ENCODE results near the gene TCEANC.
"Not testable (repeated sequence)": the region's sequence is repeated elsewhere in the genome, so short reads cannot be mapped to it uniquely, and the experiment has no call there.

TCEANC gene

DNA sequence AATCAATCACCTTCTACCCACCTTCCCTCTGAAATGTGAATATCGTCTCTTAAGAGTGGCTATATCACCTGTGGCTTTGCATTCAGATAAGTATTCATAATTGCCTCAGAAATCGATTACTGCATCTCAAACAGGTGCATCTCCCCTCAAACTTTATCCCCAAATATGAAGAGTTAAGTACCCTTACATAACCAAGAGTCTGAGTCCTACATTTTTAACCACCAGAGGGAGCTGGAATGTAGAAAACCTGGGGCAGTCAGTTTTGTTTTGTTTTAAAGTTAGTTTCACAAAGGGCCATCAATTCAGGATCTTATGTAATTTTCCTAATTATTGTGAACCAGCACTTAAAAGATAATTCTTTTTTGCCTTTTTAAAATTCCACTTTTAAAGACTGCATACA lies 5.7 kb downstream of the TCEANC start:
- DNase-seq (ENCODE audit: low read depth), result no peak

DNA sequence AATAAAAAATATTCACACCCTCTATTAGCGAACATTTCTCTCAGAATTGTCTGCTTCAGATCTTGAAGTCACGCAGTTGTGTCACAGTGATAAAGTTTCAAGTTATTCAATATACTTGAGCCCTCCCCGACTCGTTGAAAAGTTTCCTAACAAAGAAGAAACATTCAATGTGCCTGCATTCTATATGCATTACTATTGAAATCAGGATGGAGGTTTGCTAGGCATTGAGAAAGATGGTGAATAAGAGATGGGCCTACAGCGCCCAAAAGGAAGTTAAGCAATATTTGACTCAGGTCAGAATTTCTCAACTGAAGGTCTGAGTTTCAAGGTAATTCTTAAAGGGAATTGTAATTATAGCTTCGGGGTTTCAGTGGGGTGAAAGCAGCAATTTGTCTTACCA lies 6.1 kb downstream of the TCEANC start:
- DNase-seq (ENCODE audit: low read depth), result no peak

DNA sequence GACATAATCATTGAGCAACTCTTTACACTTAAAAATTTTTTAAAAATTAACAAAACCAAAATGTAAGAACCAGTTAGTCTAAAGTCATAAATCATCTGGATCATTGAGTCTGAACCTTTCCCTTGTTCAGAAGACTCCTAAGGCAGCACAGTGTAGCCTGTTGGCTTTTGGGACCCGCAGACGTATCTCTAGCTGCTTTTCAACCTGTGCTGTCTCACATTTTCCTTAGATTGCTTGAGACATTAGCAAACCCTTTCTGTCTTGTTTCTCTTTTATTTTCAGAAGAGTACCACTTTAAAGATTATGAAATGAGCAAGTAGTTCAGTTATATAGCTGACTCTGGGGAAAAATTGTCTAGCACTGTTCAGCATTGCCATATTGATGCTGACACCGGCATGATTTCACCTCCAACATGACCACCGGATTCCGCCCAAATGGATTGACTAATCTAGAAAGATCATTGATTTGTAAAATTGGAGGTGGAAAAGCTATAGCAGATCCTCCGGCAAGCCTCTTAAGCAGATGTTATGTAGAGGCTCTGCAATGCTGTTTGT lies 8.9 kb downstream of the TCEANC start:
- DNase-seq (ENCODE audit: low read depth), result no peak

DNA sequence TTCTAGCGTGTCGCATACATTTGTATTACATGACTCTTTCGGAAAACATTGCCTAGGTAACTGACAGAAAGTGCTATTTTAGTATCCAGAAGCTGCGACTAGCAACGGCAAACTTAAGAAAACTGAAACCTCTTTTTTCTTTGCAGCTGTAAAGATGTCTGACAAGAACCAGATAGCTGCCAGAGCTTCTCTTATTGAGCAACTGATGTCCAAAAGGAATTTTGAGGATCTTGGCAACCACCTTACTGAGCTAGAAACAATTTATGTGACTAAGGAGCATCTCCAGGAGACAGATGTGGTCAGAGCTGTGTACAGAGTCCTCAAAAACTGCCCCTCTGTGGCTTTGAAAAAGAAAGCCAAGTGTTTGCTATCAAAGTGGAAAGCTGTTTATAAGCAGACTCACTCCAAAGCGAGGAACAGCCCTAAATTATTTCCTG lies 9.4 kb downstream of the TCEANC start:
- DNase-seq (ENCODE audit: low read depth), result no peak

DNA sequence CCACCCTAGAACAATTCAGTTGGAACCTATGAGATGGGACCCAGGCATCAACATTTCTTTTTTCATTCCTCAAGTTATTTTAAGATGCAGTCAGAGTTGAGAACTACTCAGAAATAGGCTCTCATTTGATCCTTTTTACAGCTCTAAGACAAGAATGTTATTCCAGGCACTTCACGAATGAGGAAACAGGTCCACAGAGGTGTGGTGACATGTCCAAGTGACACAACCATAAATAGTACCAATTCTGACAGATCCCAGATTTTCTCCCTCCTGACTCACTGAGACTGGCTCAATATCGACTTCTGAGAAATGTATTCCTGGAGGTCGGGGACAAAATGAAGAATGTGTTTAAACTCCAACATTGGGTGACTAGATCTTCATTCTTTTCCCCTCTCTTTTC lies 11.1 kb downstream of the TCEANC start:
- no peak for DNase-seq (ENCODE audit: low read depth)

DNA sequence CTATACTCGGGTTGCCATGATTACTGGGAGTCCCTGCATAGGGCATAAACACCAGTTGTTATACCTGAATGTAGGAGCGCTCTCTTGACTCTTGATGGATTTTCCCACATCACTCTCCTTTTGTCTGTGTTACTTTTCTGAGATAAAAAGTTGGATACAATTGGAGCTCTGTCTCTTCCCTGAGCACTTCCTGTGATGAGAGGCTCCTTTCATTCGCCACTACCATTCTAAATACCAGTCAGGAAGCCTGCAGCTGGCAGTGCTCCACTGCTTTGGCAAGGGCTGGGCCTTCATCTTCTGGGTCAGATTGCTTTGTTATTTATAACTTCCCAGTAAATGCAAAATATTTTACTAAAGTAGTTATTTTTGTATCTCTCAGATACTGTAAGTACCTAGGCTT lies 13.9 kb downstream of the TCEANC start:
- no peak for DNase-seq (ENCODE audit: low read depth)

DNA sequence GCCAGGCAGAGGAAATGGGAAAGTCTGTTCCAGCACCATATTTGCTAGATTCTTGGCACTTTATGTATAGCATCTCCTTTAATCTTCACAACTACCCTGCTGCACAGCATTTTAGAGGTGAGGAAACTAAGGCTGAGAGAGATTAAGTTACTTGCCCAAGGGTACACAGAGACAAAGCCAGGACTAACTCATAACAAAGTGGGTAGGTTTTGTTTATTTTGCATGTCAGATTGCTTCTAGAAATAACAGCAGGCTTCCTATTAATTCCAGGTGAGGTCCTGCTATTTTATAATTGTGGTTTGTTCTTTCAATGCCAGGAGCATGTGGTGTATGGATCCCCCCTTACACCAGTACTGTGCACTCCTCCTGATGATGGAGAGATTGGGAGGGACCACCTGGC lies 15.0 kb downstream of the TCEANC start:
- DNase-seq (ENCODE audit: low read depth), result no peak

DNA sequence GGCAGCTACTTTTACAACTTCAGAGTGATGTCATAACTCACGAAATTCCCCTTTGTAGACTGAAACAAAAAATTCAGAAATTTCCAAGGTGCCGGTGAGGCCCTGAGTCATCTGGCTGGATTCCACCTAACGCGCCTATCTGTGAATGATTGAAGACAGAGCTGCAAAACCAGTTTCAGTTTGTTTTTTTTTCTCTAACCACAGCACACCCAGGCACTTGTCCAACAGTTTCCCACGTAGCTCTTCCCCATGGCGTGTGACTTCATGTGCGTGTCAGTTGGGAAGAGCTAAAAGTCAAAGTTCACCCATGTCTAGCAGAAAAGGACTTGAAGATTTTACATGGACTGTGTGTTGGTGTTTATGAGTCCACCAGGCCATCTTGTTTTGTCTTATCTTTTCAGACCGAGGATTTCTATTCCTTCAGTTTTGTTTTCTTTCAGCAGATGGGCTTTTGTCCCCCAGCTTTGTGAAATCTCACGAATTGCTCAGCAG lies 16.4 kb downstream of the TCEANC start:
- DNase-seq (ENCODE audit: low read depth), result no peak

DNA sequence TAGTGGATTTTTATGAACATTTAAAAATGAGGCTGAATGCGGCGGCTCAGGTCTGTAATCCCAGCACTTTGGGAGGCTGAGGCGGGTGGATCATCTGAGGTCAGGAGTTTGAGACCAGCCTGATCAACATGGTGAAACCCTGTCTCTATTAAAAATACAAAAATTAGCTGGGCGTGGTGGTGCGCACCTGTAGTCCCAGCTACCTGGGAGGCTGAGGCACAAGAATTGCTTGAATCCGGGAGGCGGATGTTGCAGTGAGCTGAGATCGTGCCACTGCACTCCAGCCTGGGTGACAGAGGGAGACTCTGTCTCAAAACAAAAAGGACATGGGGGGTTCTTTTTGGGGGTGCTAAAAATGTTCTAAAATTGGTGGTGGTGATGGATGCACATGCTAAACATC lies 16.8 kb downstream of the TCEANC start:
- DNase-seq (ENCODE audit: low read depth), result not testable (repeated sequence)

DNA sequence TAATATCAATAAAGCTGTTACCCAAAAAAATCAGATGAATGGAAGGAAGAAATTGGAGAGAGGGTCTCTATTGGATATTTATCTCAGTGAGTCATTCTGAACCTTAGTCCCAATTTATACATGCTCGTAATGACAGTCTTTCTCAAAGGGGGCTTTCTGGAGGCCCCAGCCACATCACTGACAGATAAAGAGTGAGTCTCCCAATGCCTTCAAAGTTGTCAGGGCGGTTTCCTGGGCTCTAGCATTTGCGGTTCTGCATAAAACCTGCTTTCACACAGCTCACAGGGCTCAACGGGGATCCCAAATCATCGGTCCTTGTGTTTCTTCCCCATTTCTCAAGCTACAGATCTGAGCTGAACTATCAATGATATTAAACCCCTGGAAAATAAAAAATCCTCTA lies 17.3 kb downstream of the TCEANC start:
- DNase-seq (ENCODE audit: low read depth), result no peak

DNA sequence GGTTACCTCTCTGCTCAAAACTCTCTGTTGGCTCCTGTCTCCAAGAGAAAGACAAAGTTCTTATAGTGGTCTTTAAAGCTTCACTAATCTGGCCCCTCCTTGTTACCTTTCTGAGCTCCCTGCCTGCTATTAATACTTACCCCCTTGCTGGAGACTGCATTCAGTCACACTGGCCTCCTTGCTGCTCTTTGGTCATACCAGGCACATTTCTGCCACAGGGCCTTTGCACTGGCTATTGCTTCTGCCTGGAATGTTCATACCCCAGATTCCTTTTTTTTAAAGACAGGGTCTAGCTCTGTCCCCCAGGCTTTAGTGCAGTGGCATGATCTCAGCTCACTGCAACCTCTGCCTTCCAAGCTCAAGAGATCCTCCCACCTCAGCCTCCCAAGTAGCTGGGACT lies 20.1 kb downstream of the TCEANC start:
- DNase-seq (ENCODE audit: low read depth), result no peak

DNA sequence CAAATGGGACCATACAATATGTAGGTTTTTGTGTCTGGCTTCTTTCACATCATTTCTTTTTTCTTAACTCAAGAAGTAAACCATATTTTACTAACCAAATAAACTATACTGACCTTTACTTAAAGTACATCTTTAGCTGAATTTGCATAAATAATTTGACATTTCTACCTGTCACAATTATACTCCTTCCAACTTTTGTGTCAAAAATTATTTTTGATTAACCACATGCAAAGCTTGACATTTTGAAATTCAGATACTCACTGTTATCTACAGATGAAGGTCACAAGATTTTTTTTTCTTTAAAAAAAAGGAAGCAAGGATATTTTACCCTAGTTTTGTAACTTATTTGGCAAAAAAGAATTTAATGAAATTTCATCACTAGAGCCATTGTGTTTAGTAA lies 23.9 kb downstream of the TCEANC start:
- DNase-seq (ENCODE audit: low read depth), result no peak

DNA sequence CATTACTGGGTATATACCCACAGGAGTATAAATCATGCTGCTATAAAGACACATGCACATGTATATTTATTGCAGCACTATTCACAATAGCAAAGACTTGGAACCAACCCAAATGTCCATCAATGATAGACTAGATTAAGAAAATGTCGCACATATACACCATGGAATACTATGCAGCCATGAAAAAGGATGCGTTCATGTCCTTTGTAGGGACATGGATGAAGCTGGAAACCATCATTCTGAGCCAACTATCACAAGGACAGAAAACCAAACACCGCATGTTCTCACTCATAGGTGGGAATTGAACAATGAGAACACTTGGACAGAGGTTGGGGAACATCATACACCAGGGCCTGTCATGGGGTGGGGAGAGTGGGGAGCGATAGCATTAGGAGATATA lies 26.8 kb downstream of the TCEANC start:
- DNase-seq (ENCODE audit: low read depth), result not testable (repeated sequence)

DNA sequence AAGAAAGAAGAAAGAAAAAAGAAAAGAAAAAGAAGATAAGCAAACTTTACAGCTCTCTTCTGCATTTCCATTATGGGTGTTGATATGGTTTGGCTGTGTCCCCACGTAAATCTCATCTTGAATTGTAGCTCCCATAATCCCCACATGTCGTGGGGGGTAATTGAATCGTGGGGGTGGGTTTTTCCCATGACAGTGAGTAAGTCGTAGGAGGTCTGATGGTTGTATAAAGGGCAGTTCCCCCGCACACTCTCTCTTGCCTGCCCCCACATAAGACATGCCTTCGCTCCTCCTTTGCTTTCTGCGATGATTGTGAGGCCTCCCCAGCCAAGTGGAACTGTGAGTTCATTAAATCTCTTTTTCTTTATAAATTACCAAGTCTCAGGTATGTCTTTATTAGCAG lies 28.7 kb downstream of the TCEANC start:
- DNase-seq (ENCODE audit: low read depth), result no peak

DNA sequence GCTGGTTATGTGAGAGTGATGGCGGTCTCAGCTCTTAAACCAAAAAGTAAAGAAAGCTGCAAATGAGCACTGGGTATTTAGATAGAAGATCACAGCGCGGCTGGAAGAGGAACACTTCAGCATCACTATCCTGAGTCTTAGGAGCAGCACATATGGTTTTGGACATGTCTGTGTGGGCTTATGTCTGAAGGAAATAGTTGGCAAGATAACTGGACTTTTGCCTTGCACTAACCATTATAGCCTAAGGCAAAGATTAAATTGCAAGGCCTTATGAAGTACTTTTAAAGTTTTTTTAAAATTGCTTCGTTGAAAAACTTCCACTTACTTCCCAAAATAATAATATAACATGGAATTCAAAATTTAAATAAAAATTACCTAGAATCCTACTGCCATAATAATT lies 31.4 kb downstream of the TCEANC start:
- DNase-seq (ENCODE audit: low read depth), result no peak

DNA sequence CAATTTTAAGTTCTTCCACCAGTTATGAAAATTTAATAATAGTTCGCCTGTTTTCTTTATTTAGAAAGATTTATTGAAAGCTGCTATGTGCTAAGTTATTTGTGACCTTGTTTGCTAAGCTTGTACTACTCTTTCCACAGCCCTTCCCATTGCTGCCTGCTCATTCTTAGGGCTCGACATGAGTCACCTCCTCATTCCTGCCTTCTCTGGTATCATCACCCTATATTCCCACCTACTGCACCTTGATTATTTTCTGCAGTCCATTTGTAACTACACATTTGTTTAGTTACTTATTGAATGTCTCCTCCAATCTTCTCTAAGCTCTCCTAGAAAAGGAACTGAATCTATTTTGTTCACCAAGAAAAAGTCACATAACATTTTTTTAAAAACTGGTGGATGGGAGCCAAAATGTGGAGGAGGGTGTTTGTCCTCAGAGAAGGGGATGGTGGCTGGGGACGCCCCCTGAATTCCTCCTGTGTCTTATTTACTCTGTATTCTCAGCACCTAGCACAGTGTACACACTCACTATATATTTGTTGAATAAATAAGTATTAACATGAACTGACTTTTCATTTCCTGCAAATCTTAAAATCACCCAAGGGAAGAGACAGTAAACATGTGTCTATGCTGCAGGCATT lies 32.3 kb downstream of the TCEANC start:
- DNase-seq (ENCODE audit: low read depth), result no peak

DNA sequence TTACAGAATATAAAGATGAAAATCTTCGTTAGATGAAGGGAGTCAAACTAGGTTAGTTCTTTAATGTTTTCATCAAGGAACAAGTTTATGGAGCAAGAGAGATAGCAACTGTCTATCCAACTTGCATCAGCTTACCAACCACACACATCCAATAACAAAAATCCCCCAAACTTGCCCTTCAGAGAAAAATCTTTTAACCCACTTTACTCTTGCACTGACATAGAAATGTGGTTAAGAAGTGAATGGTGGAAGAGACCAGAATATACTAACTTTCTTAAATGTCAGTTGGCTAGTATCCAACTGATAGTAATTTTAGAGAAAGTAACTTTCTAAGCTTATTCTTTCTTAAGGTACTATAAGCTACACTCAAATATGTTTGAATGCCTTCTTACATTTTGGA lies 34.3 kb downstream of the TCEANC start:
- no peak for DNase-seq (ENCODE audit: low read depth)

DNA sequence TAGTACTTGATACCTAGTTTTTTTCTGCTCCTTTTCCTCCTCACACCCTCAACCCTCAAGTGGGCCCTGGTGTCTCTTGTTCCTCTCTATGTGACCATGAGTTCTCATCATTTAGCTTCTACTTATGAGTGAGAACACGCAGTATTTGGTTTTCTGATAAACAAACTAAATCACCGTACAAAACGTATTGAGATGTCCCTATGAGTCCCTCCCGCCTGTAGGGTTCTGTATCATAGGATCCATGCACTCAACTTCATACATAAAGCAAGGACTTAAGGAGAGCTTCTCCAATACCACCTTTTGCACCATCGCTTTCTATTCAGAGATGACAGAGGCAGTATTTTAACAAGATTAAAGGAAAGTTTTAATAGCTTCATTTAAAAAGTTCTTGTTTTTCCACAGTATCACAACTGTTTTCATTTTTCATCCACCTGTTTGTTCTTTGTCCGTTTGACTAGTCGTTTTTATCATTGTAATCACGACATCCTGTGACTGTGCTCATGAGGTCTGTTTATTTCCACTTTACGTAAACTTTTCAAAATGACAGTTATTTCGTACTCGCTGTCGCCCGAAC lies 35.5 kb downstream of the TCEANC start:
- DNase-seq (ENCODE audit: low read depth), result no peak

DNA sequence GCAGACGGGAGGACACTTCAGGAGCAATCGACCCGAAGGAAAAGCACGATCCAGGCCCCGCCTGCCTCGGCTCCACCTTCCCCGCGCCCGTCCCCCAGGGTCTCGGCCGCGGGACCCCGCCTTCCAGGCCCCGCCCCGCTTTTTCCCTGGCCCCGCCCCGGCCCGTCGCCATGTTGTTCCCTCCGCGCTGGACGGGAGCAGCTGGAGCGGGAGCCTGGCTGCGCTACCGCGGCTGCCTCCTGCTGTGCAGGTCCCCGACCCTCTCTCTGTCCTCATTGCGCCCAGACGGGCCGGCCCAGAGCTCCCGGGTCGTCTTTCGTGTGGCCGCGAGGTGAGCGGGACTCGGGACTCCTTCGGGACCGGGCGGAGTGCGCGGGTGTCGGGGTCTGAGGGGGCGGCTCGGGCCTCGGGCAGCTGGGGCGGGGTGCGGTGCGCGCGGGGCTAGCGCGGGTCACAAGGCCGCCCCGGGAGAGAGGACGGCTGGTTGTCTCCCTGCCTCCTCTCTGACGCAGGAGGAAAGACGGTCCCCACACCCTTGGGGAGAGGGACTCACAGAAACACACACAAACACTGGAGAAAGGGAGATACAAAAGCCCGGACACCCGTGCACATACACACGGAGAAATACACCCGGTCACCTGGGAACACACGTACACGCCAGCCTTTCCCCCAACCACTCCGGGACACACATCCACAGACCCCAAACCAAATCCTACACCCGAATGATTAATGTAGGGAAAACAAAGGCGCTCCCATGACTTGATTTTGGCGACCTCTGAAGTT lies 36.2 kb downstream of the TCEANC start, which contains the start of gene RAB9A:
Gene RAB9A, plus strand, starts transcription at position 171 of the 783 bp plus-strand sequence. CDS start 19,619 bp downstream, outside the sequence.
- DNase-seq (ENCODE audit: low read depth), result peak; percentile 55

DNA sequence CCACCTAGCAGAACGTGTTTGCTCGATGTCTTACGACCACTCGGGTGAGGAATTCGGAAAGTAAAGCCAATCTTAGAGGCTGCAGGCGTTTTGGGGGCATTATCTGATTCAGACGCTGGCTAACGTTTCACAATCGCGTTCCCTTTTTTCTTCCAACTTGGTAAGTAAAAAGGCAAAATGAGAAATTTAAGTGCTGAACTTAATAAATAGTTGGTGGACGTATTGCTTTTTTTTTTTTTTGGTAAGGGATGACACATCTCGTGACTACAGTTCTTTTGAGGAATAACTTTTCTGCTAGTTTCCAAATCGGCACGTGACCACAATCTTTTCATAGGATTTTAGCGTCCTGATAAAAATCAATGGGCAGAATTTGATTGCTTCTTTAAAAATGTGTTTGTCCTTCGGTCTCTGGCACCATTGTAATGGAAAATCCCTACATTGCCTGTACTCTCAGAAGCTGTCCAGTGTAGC lies 36.8 kb downstream of the TCEANC start:
- DNase-seq (ENCODE audit: low read depth), result no peak

DNA sequence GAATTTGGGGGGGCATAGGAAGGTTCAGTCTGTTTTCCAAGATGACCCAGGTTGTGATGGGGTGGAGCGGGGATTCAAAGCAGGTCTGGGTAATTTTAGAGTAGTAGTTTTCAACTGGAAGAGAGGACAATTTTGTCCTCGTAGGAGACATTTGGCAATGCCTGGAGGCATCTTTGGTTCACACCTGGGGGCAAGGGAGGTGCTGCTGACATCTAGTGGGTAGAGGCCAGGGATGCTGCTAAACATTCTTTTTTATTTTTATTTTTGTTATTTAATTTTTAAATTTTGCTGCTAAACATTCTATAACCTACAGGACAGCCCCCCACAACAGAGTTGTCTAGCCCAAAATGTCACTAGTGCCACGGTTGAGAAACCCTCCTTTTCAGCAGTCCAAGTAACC lies 37.9 kb downstream of the TCEANC start:
- DNase-seq (ENCODE audit: low read depth), result no peak

DNA sequence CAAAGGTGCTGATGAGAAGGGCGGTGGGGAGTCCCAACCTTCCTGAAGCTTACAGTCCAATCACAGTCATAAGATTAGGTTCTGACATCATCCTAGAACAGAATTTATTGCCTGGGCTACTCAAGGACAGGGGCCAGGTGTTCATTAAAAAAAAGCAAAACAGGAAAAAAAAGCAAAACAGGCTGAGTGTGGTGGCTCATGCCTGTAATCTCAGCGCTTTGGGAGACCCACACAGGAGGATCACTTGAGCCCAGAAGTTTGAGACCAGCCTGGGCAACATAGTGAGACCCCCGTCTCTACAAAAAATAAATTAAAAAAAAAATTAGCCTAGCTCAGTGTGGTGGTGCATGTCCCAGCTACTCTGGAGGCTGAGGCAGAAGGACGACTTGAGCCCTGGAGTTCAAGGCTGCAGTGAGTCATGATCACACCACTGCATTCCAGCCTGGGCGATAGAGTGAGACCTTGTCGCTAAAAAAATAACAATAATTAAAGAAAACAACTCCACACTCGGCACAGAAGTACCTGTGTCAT lies 39.0 kb downstream of the TCEANC start:
- no peak for DNase-seq (ENCODE audit: low read depth)
